Measurements from ENCODE around the gene OR5D14.

Gene OR5D14

DNA sequence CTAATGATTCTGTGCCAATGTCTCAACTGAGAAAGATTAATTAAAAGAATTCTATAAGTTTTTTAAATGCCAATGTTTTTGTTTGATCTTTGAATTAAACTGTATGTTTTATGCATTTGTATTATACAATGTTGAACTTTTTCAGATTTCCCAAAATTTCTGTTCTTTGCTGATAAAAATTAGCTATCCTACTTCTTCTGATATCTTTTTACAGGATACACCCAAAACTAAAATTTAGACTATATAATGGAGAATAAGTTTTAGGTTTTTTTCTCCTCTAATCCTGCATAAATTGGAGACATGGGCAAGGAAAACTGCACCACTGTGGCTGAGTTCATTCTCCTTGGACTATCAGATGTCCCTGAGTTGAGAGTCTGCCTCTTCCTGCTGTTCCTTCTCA lies 31.6 kb downstream of the OR5D14 start, which contains the start of gene OR5L2:
Gene OR5L2, plus strand, starts transcription at position 301 of the 400 bp plus-strand sequence. Its CDS starts 0 bp downstream, at position 301.
- in situ Hi-C loops (cut with HindIII; ENCODE audit: low sequenced_read_pairs): no loop called here
- DNase-seq (ENCODE audit: low read depth, low spot score): no peak
- no peak within 1 kb of the TSS for H3K4me3 ChIP-seq (ENCODE audit: low read depth, low read length)
- TF ChIP-seq, protein P1, sequence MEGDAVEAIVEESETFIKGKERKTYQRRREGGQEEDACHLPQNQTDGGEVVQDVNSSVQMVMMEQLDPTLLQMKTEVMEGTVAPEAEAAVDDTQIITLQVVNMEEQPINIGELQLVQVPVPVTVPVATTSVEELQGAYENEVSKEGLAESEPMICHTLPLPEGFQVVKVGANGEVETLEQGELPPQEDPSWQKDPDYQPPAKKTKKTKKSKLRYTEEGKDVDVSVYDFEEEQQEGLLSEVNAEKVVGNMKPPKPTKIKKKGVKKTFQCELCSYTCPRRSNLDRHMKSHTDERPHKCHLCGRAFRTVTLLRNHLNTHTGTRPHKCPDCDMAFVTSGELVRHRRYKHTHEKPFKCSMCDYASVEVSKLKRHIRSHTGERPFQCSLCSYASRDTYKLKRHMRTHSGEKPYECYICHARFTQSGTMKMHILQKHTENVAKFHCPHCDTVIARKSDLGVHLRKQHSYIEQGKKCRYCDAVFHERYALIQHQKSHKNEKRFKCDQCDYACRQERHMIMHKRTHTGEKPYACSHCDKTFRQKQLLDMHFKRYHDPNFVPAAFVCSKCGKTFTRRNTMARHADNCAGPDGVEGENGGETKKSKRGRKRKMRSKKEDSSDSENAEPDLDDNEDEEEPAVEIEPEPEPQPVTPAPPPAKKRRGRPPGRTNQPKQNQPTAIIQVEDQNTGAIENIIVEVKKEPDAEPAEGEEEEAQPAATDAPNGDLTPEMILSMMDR (IDR thresholded peaks at IDR 0.05; ENCODE audit: low read depth, low read length): no peak

DNA sequence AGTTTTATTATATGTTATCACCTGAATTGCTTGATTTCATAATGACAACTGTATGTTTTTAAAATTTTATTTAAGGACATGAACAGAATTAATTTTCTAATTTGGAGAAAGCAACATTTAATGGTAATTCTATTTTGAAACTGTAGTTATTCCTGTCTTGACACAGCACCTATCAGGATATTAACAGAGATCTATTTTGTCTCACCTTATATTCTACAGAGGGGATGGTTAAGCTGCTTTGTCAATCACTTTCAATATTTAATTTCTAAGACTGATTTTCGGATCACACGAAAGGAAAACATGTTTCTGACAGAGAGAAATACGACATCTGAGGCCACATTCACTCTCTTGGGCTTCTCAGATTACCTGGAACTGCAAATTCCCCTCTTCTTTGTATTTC lies 43.1 kb downstream of the OR5D14 start, which contains the start of gene OR5D16:
Gene OR5D16, plus strand, starts transcription at position 301 of the 400 bp plus-strand sequence. Its CDS starts 0 bp downstream, at position 301.
- no peak for DNase-seq (ENCODE audit: low read depth, low spot score)
- in situ Hi-C loops (cut with HindIII; ENCODE audit: low sequenced_read_pairs): no loop called here
- TF ChIP-seq, protein P1 (IDR thresholded peaks at IDR 0.05; ENCODE audit: low read depth, low read length): no peak
- no peak within 1 kb of the TSS for H3K4me3 ChIP-seq (ENCODE audit: low read depth, low read length)

Data from astrocyte of the spinal cord (primary cell).